WTC11 (cell line): Measurements from ENCODE around the gene RENBP. TPM values are rescaled to one million over a fixed set of nuclear protein-coding genes. Genes with fewer than 3 reads are reported as not detected.

Experiments
- ATAC-seq: fragments of 200-7000 bp; cut with Tn5 transposase; 2 replicates; pipeline ENCODE4 v1.10.0; 2021; ENCODE audit warnings: mild to moderate bottlenecking, moderate library complexity
- CTCF ChIA-PET: fragments of 300-600 bp; sonication (Branson Sonifier 250); formaldehyde crosslinking; loops from one replicate; lab custom pipeline; 2021; ENCODE audit warnings: antibody characterized with exemption; lab: Charles Lee
- POLR2A ChIA-PET: fragments of 350-600 bp; sonication (Branson Sonifier 250); formaldehyde crosslinking; loops from one replicate; lab custom pipeline; 2021; ENCODE audit warnings: antibody characterized with exemption; lab: Charles Lee
- DNase-seq: peaks from one replicate; pipeline ENCODE4 v3.0.0; 2021; ENCODE audit warnings: low spot score
- H3K27ac Mint-ChIP-seq: 2 replicates; pipeline ENCODE4 v1.8.0; 2021; ENCODE audit warnings: mixed read lengths
- H3K27me3 Mint-ChIP-seq: 2 replicates; pipeline ENCODE4 v1.8.0; 2021; ENCODE audit warnings: low read depth, mild to moderate bottlenecking, moderate library complexity, mixed read lengths
- H3K36me3 Mint-ChIP-seq: 2 replicates; pipeline ENCODE4 v1.8.0; 2021; ENCODE audit warnings: mixed read lengths
- H3K4me1 Mint-ChIP-seq: 2 replicates; pipeline ENCODE4 v1.8.0; 2022; ENCODE audit warnings: mixed read lengths
- H3K4me3 Mint-ChIP-seq: 2 replicates; pipeline ENCODE4 v1.8.0; 2021; ENCODE audit warnings: mild to moderate bottlenecking, moderate library complexity, mixed read lengths
- H3K9me3 Mint-ChIP-seq: 2 replicates; pipeline ENCODE4 v1.8.0; 2021; ENCODE audit warnings: mixed read lengths
- ATF3 ChIP-seq: sonication (generic); formaldehyde crosslinking; conservative IDR thresholded peaks from 2 replicates; pipeline ENCODE4 v1.8.1; 2022; ENCODE audit warnings: mild to moderate bottlenecking, missing genetic modification reagents
- CREB1 ChIP-seq: sonication (generic); formaldehyde crosslinking; IDR thresholded peaks from 2 replicates; pipeline ENCODE4 v1.8.0; 2023; ENCODE audit warnings: mild to moderate bottlenecking, missing genetic modification reagents
- FOXP1 ChIP-seq: sonication (generic); formaldehyde crosslinking; IDR thresholded peaks from 2 replicates; pipeline ENCODE4 v1.8.0; 2022; ENCODE audit warnings: missing genetic modification reagents, mild to moderate bottlenecking, moderate library complexity, borderline replicate concordance
- FOXP4 ChIP-seq: sonication (generic); formaldehyde crosslinking; IDR thresholded peaks from 2 replicates; pipeline ENCODE4 v1.8.0; 2022; ENCODE audit warnings: mild to moderate bottlenecking, missing genetic modification reagents
- GTF2I ChIP-seq: fragments of 250-450 bp; sonication (Bioruptor Pico); conservative IDR thresholded peaks from 2 replicates; pipeline ENCODE4 v1.4.0; 2021; ENCODE audit warnings: mild to moderate bottlenecking
- JUN ChIP-seq: sonication (generic); formaldehyde crosslinking; IDR thresholded peaks from 2 replicates; pipeline ENCODE4 v1.8.0; 2023; ENCODE audit warnings: mild to moderate bottlenecking, missing genetic modification reagents
- MAX ChIP-seq: sonication (generic); formaldehyde crosslinking; IDR thresholded peaks from 2 replicates; pipeline ENCODE4 v1.8.0; 2022; ENCODE audit warnings: mild to moderate bottlenecking, missing genetic modification reagents
- NR2C2 ChIP-seq: sonication (generic); formaldehyde crosslinking; IDR thresholded peaks from 2 replicates; pipeline ENCODE4 v1.8.0; 2022; ENCODE audit warnings: mild to moderate bottlenecking, missing genetic modification reagents
- SOX15 ChIP-seq: fragments of 250-450 bp; sonication (Bioruptor Pico); IDR thresholded peaks from 2 replicates; pipeline ENCODE4 v1.9.0; 2021; ENCODE audit warnings: mild to moderate bottlenecking
- SP1 ChIP-seq: sonication (generic); formaldehyde crosslinking; conservative IDR thresholded peaks from 2 replicates; pipeline ENCODE4 v1.8.1; 2022; ENCODE audit warnings: missing genetic modification reagents
- STAT6 ChIP-seq: sonication (generic); formaldehyde crosslinking; conservative IDR thresholded peaks from 2 replicates; pipeline ENCODE4 v1.8.1; 2023; ENCODE audit warnings: mild to moderate bottlenecking, low read depth, missing genetic modification reagents, moderate library complexity
- TP53 ChIP-seq: sonication (generic); formaldehyde crosslinking; IDR thresholded peaks from 2 replicates; pipeline ENCODE4 v1.8.1; 2023; ENCODE audit warnings: mild to moderate bottlenecking, missing genetic modification reagents
- ZMAT4 ChIP-seq: fragments of 250-450 bp; sonication (Bioruptor Pico); IDR thresholded peaks from 2 replicates; pipeline ENCODE4 v1.9.0; 2021; ENCODE audit warnings: mild to moderate bottlenecking
- ZNF219 ChIP-seq: sonication (generic); formaldehyde crosslinking; IDR thresholded peaks from 2 replicates; pipeline ENCODE4 v1.8.0; 2023; ENCODE audit warnings: missing genetic modification reagents, mild to moderate bottlenecking, borderline replicate concordance
- ZNF281 ChIP-seq: sonication (generic); formaldehyde crosslinking; IDR thresholded peaks from 2 replicates; pipeline ENCODE4 v1.8.0; 2023; ENCODE audit warnings: mild to moderate bottlenecking, missing genetic modification reagents
- ZNF317 ChIP-seq: sonication (generic); formaldehyde crosslinking; IDR thresholded peaks from 2 replicates; pipeline ENCODE4 v1.8.1; 2023; ENCODE audit warnings: low read depth, mild to moderate bottlenecking, moderate library complexity, missing genetic modification reagents, borderline replicate concordance
- ZNF425 ChIP-seq: fragments of 250-450 bp; sonication (Bioruptor Pico); conservative IDR thresholded peaks from 2 replicates; pipeline ENCODE4 v1.9.0; 2021; ENCODE audit warnings: mild to moderate bottlenecking
- ZNF532 ChIP-seq: fragments of 250-450 bp; sonication (Bioruptor Pico); IDR thresholded peaks from 2 replicates; pipeline ENCODE4 v1.9.0; 2021; ENCODE audit warnings: mild to moderate bottlenecking, borderline replicate concordance
- total RNA-seq: library from RNA; stranded (reverse); gene quantifications from 3 replicates; pipeline ENCODE4 v1.2.3, GENCODE V29; 2021

Gene RENBP
- total RNA-seq, 1 experiment from 2014 or later = 14.0 TPM

GRCh38 chrX:153930011-153930910, 14.2 kb downstream of the RENBP start:
- ChIA-PET POLR2A (no interaction called here), CTCF (interaction anchor here (6.9 kb wide), 1 partner anchor 17 kb away, joined by 116 read pairs; the partner anchor contains the start of gene RENBP)
- TF ChIP-seq ATF3 (no peak), SP1 (no peak), ZNF219 (CRISPR knock-in tag) (no peak), FOXP1 (no peak), TP53 (CRISPR knock-in tag) (no peak), STAT6 (no peak), ZNF281 (CRISPR knock-in tag) (no peak), MAX (CRISPR knock-in tag) (no peak)
- ATAC-seq (no peak), DNase-seq (no peak)
- no peaks in the 10 kb centered on the region for H3K27me3 Mint-ChIP-seq
- peaks cover 15% of the 10 kb centered on the region for H3K4me1 Mint-ChIP-seq
- H3K36me3 Mint-ChIP-seq = peaks cover 6% of the 10 kb centered on the region
- no peaks in the 10 kb centered on the region for H3K9me3 Mint-ChIP-seq
- H3K4me3 Mint-ChIP-seq = no peak overlapping the region
- H3K27ac Mint-ChIP-seq = no peak overlapping the region

GRCh38 chrX:153929576-153929975, 14.9 kb downstream of the RENBP start:
- POLR2A ChIA-PET = no interaction called here
- H3K27me3 Mint-ChIP-seq = no peaks in the 10 kb centered on the region
- no peak overlapping the region for H3K27ac Mint-ChIP-seq
- DNase-seq = no peak
- peaks cover 6% of the 10 kb centered on the region for H3K36me3 Mint-ChIP-seq
- no peaks in the 10 kb centered on the region for H3K9me3 Mint-ChIP-seq
- TF ChIP-seq CREB1 (no peak), ZNF425 (CRISPR knock-in tag) (no peak), GTF2I (CRISPR knock-in tag) (no peak), ZNF532 (CRISPR knock-in tag) (no peak), ZMAT4 (CRISPR knock-in tag) (no peak), NR2C2 (CRISPR knock-in tag) (no peak), JUN (CRISPR knock-in tag) (no peak), ZNF317 (no peak), FOXP4 (CRISPR knock-in tag) (no peak), SOX15 (CRISPR knock-in tag) (no peak)
- TF ChIP-seq, all 79 proteins: peak for 0
- H3K4me3 Mint-ChIP-seq = no peak overlapping the region
- peaks cover 21% of the 10 kb centered on the region for H3K4me1 Mint-ChIP-seq
- CTCF ChIA-PET = interaction anchor here (6.9 kb wide), 1 partner anchor 18 kb away, joined by 116 read pairs; the partner anchor contains the start of gene RENBP
- ATAC-seq = no peak
